Renal cortical epithelial cell (primary cell): ENCODE measurements around the gene DGKB. TPM values are rescaled to one million over a fixed set of nuclear protein-coding genes. Genes with fewer than 3 reads are reported as not detected.

Experiments
- DNase-seq: peaks from one replicate; pipeline ENCODE4 v3.0.0-alpha.2; 2011; ENCODE audit warnings: low read depth
- total RNA-seq: library from RNA; depleted of rRNA; stranded (reverse); fragments of >200 nt; gene quantifications from 2 replicates; pipeline ENCODE4 v1.2.3, GENCODE V29; 2014

The DGKB gene
- total RNA-seq, 1 donor from 2014 or later, result not detected

DNA sequence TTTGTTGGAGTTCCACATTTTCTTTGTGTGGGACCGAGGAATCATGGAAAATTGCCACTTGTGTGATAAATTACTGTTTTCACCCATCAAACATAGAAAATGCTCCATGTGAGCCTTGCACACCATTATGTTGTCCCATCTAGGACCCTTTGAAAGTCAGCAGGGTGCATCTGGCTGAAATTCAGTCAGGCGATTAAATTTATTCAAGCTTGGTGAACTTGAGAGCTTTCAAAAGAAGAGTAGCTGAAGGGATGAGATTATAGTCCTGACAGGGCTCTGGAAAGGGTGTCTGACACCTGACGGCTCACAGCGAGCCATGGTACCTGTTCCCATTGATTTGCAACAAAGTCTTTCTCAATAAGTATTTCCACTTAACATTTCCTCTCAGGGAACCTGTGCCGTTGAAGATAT is 513.4 kb downstream of the DGKB start:
- DNase-seq, result no peak

DNA sequence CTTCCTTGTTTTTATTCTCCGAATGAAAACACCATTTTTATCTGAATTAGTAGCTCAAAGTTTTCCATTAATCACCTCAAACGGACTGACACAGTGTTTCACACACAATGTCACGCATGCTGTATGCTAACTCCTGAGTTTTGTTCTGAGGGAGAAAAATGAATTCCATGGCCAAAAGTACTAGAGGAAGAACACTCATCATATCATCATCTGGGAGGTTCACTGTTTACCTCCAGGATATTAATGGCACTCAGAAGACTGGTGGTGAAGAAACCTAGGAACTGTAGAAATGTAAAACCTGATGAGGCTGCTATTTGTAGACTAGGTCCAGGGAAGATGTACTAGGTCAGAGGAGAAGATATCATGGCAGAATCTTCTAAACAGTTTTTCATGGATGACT is 517.5 kb downstream of the DGKB start:
- no peak for DNase-seq

DNA sequence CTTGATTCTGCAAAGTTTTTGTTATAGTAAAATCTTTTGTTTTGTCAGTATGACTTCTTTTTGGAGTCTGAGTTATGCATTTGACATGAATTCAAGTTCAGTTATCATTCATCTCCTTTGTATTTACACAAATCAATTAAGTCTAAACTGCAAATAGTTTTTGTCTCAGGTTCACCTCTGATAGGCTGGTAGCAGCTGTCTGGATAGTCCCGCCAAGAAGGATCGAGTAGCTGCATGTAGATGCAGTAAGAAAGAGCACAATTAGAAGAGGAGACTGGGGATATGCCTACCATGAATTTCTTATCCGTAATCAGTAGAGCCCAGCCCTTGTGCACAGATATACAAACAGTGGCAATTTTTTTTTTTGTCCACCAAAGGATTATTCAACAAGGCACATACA is 520.6 kb downstream of the DGKB start:
- no peak for DNase-seq

DNA sequence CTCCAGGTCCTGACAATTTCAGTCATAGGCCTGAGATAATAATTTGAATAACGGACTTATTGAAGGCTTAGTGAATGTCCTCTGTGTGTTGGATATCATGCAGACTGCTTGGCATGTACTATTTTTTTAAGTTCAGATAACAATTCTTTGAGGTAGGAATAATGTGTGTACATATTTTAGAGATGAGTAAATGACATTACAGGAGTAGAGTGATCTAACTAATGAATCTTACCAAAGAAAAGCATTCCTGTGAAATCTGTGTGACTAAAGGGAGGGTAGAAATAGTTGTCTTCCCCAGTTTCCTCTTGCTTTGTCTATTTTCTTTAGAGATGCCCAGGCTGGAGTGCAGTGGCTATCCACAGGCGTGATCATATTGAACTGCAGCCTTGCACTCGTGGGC is 521.2 kb downstream of the DGKB start:
- peak; percentile 13 for DNase-seq

DNA sequence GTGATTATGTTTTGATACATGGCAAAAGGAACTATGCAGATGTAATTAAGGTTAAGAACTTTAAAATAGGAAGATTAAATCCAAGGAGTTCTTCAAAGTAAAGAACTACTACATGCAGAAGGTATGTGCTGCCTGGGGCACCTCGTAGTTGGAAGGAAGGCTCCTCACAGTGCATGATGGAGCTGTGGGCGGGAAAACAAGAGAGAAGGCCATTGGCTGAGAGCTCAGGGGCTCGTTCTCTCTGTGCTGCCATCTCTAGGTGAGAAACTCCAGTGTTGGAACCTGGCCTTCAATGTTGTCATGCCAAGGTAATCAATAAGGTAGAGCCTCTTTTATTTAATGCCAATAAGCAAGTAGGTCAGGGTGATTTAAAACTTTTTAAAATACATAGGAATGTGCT is 521.7 kb downstream of the DGKB start:
- no peak for DNase-seq

DNA sequence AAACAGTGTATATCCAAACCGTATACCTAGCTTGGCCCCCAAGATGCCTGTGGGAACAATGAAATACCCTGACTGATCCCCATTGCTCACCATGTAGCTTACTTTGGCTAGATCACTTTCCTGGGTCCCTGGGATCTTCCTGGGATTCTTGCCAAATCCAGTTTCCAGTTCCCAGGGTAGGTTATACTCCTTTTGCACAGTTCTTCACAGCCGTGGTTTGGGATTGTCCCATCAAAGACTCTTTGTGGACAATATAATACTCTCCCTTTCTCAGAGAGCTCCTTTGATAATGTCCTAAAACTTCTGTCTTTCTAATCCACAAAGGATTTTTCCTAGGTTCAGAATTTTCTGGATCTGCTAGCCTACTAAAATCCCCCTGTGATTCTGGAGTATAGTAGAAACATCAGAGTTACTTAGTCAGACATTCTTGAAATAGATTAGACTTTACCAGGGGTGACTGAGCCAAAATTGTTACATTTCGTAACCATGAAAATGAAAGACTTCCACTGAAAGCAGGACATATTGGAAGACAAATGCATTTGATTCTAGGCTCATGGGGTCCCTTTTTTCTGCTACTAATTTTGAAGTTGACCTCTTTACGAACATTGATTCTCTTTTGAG is 524.8 kb downstream of the DGKB start:
- peak; percentile 40 for DNase-seq

DNA sequence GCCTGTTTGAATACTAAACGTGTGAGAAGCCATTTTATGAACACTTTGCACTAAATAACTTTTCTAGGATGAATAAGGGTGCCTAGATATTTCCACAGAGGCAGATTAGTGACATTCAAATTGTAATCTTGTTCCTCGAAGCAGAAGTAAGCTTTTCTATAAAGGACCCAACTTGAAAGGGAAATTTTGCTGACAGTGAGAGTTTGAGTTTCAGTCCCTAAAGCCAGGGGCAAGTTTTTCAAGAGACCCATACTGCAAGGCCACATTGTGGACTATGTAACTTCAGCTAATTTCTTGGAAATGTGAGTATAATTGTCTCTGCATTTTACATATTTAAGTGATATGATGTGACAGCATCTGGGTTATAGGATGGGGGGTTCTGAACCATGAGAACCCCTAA is 525.8 kb downstream of the DGKB start:
- DNase-seq, result no peak

DNA sequence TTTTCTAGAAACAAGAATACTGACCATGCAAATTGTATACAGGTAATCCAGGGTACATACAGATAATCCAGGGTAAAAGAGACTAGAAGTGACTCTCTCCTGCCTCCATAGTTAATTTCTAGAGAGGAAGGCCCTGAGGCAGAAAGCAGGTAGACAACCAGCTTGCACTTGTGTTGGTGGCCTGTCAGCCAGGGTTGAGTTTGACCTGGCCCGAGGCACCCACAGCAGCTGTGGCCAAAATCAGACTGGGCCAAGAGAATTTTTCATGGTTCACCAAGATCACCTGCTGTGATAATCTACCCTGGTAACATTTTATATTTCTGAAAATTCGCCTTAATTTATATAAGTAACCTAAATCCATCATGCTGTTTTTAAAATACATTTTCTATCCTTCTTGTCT is 526.6 kb downstream of the DGKB start:
- DNase-seq, result no peak

DNA sequence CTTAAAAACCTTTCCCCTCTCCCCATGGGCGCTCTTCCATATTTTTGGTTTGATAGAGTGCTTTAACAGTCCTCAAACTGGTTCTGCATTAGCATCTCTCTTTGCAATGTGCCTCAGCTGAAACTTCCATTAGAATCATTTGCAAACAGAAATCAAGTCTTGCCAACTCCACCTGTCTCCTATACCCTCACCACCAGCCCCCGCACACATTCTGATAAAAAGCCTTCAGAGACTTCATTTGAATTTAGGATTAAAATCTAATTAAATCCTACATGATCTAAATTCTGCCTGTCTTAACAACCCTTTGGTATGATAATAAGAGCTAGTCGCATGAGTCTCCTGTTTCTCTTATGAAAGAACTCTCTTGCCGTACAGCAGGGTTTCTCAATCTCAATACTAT is 528.2 kb downstream of the DGKB start:
- DNase-seq, result no peak

DNA sequence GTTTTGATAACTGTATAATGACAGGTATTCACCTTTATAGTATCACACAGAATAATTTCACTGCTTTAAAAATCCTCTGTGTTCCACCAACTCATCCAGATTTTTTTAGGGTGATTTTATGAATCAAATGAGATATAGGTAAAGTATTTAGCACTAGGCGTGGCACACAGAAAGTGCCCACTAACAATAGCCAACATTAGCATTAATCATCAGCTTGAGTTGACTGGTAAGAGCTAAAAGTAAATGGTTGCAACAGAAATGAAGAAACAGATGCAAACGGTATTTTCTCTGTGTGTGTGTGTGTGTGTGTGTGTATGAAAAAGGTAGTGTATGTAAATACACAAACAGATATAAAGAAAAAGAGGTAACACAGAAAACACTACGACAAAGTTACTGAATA is 534.3 kb downstream of the DGKB start:
- DNase-seq, result no peak

DNA sequence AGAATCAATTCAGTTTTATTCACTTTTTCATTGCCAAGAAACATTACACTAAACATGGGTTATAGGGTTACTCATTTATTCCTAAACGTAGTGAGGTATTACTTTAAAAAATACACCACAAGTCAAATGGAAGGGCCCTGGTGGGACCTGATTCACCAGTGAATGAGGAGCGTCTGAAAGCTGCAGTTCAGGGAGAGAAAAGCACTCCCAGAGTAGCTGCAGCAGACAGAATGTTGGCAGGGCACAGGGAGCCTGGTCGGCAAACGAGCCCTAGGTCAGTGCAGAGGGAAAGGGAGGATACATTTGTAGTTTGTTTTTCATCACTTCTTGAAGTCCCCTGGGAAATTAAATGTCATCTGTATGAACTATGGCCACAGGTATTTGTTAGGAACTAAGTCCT is 551.4 kb downstream of the DGKB start:
- no peak for DNase-seq

DNA sequence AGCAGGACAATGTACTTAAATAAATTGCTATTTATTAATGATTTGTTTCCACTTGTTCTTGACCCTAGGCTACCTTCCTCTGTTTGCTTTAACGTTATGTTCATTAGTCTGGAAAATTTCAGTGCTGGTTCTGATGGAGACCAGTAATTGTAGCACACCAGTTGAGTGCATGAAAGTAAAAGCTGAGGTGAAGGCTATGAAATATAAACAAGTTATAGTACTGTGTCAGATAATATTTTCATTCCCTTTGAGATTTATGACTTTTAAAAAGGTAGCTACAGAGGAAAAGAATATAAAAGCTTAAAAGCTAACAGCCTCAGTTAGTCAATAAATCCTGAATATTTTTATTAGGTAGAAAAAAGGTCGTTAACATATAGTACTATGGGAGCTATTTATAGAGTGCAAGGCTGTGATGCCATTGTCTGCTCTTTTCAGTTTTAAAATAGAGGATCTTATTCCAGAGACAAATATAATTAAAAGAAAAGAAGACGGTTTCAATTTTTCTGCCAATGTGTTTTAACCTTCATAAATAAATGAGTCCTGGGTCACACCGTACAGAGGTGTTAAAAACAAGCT is 561.3 kb downstream of the DGKB start:
- DNase-seq, result no peak

DNA sequence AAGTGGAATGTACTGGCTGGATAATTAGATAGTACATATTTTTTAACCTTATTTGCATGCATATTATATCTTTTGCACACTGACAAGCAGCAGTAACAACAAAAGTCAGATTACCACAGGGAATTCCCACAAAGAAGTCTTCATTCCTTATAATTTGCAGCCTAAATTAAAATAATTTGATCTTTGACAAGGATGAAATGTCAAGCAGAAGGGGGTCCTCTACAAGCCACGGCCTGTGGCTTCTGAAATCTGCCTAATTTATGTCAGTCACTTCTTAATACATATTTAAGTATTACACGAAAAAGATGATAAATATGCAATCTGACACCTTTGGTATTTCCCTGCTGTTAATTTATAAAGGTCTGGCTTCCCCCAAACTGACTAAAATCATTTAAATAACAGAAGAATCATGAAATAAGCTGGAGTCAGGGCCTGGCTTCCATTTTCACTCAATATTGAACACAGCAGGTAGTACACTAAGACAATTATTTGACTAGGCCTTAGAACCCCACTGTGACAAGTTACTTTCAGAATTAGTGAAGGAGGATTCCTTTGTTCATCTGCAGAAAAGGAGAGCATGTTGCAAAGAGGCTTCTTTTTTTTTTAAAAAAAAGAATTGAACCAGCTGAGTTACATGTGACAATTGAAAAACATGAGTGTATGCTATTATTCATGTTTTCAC is 562.0 kb downstream of the DGKB start:
- no peak for DNase-seq

DNA sequence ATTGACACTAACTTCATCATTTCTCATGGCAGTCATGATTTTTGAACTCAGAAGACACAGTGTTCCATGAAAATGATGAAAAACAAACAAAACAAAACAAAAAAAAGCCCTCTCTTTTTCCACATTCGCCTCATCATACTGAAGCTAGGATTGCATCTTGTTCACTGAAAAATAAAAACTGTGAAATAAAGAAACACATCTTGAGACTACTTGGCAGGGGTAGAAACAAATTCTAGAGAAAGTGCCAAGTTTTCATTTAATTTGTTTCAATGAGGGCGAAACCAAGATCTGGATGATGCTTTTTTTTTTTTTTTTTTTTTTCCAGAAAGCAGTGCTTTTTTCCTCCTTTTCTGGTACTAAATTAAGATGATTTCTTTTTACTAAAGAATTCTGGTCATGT is 562.7 kb downstream of the DGKB start:
- no peak for DNase-seq

DNA sequence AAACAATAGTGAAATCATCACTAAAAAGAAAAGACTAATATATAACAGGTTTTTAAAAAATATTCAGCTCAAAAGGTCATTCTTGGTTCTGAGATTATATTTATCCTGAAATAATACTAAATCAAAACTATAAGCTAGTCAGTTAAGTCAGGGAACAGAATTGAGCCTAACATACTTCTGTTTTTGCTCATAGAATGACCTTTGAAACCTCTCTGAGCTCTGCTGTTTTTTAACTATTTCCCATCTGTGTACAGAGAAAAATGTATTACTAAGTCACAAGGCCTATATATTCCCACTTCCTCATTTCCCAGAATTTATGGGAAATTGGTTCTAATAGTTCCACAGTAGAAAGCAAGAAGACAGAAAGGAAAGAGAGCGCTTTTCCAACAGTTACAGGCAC is 566.3 kb downstream of the DGKB start:
- no peak for DNase-seq

DNA sequence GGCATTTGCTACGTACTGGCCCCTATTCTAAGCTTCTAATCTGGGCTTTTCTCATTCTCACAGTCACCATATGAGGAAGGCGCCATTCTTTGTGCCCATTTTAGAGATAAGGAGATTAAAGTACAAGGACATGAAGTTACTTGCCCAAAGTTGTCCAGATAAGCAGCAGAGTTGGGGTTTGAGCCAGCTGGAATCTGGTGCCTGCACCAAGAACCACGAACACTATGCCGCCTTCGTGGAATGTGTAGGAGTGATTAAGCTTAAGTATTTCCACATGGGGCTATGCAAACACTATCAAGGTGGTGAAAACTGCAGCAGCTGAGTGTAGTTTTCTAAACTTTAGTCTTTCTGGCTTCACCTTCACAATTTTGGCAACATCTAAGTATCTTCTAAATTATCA is 570.4 kb downstream of the DGKB start:
- peak; percentile 23 for DNase-seq

DNA sequence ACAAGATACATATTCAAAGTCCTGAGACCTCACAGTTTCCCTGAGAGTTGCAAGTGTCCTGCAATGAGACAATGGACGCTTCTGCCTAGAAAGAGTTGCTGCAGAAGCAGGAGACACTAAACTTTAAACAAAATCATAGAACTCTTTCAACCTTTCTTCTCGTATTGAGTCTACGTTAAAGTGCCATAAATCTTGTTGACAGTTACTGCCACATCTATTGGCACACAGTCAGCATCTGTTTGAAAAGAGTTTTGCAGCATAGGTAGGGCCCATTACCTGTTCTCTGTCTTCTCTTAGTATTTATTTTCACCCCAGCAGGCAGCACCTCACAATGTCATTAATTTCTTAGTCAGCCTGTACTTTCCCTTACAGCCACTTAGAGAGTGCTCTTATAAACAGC is 577.8 kb downstream of the DGKB start:
- no peak for DNase-seq

DNA sequence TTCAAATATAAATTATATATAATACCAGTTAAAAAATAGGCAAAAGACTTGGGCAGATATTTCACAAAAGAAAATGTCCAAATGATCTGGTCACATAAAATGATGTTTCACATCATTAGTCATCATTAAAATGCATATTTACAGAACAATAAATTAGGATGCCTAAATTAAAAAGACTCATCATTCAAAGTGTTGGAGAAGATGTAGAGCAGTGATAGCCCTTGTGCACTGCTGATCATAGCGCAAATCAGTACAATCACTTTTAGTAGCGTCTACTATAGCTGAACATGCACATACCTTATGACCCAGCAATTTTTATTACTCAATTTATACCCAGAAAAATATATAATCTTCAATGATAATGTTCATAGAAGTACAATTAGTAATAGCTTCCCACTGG is 579.8 kb downstream of the DGKB start:
- DNase-seq, result no peak

DNA sequence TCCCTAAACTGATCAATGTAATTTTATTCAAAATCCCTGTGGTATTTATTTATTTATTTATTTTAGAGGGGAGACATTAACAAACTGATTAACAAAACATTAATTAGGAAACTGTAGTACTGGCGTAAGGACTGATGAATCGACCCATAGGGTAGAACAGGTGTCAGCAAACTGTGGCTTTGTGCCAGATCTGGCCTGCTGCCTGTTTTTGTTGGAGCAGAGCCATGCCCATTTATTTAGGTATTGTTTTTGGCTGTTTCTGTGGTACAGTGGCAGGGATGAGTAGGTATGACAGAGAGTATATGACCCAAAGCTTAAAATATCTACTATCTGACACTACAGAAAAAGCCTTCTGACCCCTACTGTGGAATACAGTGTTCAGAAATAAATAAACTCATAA is 580.6 kb downstream of the DGKB start:
- no peak for DNase-seq

DNA sequence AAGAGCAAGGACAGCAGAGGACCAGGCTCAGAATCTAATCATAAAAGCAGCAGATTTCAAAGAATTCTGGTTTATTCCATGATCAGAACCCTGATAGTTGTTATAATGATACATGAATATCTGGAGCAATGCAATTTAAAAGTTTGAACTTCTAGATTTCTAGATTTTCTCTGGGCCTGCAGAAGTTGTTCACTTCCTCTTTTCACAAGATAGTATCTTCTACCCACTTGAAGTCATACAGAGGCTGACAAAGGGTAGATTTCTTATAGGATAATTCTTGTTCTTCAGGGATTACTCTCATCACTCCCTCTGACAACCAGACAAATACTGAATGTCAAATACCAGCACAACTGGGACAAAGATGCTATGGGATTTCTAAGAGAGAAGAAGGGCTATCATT is 593.1 kb downstream of the DGKB start:
- DNase-seq, result no peak

DNA sequence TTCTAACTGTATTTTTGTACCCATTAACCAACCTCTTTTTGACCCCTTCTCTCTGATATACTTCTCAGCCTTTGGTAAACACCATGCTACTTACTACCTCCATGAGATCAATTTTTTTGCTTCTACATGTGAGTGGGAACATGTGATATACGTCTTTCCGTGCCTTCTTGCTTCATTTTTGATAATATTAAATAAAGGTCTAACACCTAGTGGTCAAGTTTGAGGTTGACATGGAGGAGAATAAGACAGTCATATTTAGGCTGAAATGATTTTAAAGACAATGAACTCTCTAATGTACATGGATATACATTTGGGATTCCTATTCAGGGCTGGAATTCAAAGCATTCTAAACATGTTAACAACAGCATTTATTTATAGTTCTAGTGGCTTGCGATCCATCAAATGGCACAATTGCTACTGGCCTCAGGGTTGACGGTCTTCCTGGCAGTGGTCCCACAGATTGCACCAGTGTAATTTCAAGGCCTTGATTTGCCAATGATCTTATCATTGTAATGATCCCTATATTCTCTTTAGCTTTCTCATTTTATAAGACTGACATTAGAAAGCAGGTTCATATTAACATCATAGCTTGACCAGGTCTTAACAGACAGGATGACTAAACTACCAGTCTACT is 597.2 kb downstream of the DGKB start:
- DNase-seq, result no peak

DNA sequence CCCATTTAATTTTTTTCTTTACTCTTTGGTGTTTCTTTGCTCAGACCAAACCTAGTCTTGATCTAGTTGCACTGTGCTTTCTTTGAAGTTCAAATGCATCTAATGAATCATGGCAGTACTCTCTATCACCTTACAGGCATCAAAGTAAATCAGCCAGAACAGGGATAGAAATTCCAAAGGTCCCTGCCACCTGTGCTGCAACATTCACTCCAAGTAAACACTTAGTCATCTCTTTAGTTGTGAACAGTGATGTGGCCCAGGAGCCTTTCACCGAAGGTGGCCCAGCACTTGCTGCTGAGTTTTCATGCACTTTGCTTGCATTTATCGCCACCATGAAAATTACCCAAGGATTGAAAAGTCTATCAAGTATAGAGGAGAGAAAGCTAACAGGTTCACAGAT is 599.0 kb downstream of the DGKB start:
- DNase-seq, result peak; percentile 63

DNA sequence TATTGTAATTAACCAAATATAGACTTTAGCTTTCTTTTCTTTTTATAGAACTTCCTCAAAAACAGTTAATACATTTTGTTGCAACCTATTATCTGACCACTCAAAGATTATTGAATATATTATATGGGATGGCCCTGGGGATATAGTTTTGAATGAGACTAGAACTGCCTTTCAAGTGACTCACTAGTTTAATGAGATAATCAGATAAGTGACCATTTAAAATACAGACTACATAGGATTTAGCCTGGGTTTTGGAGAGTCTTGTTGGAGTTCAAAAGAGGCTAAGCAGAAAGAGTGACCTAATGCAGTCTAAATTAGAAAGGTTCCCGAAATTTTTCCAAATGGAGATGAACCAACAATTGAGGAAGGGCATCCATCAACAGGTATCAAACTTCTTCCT is 607.9 kb downstream of the DGKB start:
- DNase-seq, result no peak
